Cardiac muscle cell (in vitro differentiated cells and primary cell): ENCODE measurements around the gene SLC9A7. TPM values are rescaled to one million over a fixed set of nuclear protein-coding genes. Genes with fewer than 3 reads are reported as not detected.

ENCODE experiments used
- DNase-seq, 2 donors: peaks; one replicate each; pipeline versions ENCODE4 v3.0.0 to v3.0.0-alpha.2; 2010 to 2017; ENCODE audit warnings: low read depth in 1 of 2, low spot score in 1 of 2
- H3K27ac ChIP-seq: fragments of 200-600 bp; sonication (generic); 2 replicates; pipeline ENCODE4 v1.5.1; 2016
- H3K27me3 ChIP-seq: fragments of 200-600 bp; sonication (generic); 2 replicates; pipeline ENCODE4 v1.6.0; 2016; ENCODE audit warnings: control low read depth
- H3K36me3 ChIP-seq: fragments of 200-600 bp; sonication (generic); 2 replicates; pipeline ENCODE4 v1.5.1; 2016; ENCODE audit warnings: control low read depth
- H3K4me1 ChIP-seq: fragments of 200-600 bp; sonication (generic); 2 replicates; pipeline ENCODE4 v1.8.1; 2017; ENCODE audit warnings: low read depth, mild to moderate bottlenecking, mixed run types
- H3K4me3 ChIP-seq: fragments of 200-600 bp; sonication (generic); 2 replicates; pipeline ENCODE4 v1.5.1; 2016; ENCODE audit warnings: mild to moderate bottlenecking
- H3K9me3 ChIP-seq: fragments of 200-600 bp; sonication (generic); 2 replicates; pipeline ENCODE4 v1.5.1; 2017; ENCODE audit warnings: low read depth, mild to moderate bottlenecking, control low read depth
- CTCF ChIP-seq: IDR thresholded peaks from 2 replicates; pipeline ENCODE4 v1.5.1; 2012; ENCODE audit warnings: low read depth, mild to moderate bottlenecking, low read length
- polyA plus RNA-seq: library from polyadenylated mRNA; unstranded; fragments of >200 nt; fragmentation: Nextera tagmentation; extraction: Ambion mirVana; gene quantifications from 2 replicates; pipeline ENCODE4 v1.2.1, GENCODE V29; 2016
- total RNA-seq: library from RNA; depleted of rRNA; stranded (reverse); fragments of >200 nt; gene quantifications from 2 replicates; pipeline ENCODE4 v1.2.3, GENCODE V29; 2016

The SLC9A7 gene
- total and polyA plus RNA-seq, 2 experiments from 2014 or later = 2.2 to 19.6 TPM

DNA sequence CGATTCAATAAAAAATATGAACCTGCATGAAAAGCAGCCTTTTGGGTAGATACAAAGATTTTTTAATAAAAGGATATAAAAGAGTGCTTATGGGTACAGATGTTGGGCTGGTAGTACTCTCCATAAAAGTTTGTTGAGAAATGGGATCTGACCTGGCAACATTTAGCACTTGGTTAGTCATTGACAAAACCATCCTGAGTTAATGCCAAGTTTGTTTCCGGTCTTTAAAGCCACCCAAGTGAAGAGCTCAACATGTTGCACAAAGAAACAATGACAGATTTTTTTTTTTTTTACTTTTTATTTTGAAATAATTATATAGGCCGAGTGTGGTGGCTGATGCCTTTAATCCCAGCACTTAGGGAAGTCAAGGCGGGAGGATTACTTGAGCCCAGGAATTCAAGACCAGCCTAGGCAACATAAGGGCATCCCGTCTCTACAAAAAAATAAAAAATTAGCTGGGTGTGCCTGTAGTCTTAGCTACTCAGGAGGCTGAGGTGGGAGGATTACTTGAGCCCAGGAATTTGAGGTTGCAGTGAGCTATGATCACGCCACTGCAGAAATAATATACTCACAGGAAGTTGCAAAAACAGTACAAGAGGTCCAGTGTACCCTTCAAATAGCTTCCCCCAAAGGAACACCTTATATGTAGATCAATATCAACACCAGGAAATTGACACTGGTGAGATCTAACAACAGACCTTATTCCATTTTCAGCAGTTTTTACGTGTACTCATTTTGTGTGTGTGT, 168.8 kb downstream of the SLC9A7 start:
- H3K36me3 ChIP-seq = no peaks in the 10 kb centered on the region
- H3K4me3 ChIP-seq = no peak overlapping the region
- no peaks in the 10 kb centered on the region for H3K9me3 ChIP-seq
- H3K4me1 ChIP-seq = no peaks in the 10 kb centered on the region
- no peaks in the 10 kb centered on the region for H3K27me3 ChIP-seq
- no peak overlapping the region for H3K27ac ChIP-seq
- no peak for TF ChIP-seq CTCF
- DNase-seq = peak in 1 of 2 donors; percentile 81

DNA sequence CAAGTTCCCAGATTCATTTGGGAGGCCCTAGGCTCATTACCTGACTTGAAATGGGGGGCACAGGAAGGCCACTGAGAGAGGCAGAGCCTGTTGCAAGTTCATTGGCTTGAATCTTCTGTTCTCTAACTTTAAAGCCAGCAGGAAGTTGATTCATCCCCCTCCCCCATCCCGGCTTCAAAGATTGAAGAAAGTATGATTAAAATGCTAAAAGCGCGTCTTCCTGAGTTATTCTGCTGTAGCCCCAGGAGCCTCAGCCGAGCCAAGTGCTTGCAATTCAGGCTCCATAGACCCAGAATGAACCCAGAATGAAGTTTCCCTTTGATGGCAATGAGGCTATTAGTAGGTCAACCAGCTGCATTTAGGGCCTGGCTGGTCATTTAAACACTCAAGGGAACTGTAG, 170.7 kb downstream of the SLC9A7 start:
- H3K9me3 ChIP-seq = no peaks in the 10 kb centered on the region
- H3K27ac ChIP-seq = no peak overlapping the region
- no peak for TF ChIP-seq CTCF
- H3K27me3 ChIP-seq = no peaks in the 10 kb centered on the region
- no peaks in the 10 kb centered on the region for H3K4me1 ChIP-seq
- H3K36me3 ChIP-seq = no peaks in the 10 kb centered on the region
- no peak overlapping the region for H3K4me3 ChIP-seq
- DNase-seq = peak in 1 of 2 donors; percentile 86

GRCh38 chrX:46587753-46588171, 171.2 kb downstream of the SLC9A7 start:
- Histone ChIP-seq H3K36me3 (no peaks in the 10 kb centered on the region), H3K27me3 (no peaks in the 10 kb centered on the region), H3K4me1 (no peaks in the 10 kb centered on the region), H3K27ac (no peak overlapping the region), H3K4me3 (no peak overlapping the region), H3K9me3 (no peaks in the 10 kb centered on the region)
- TF ChIP-seq CTCF = no peak
- peak in 1 of 2 donors; percentile 58 for DNase-seq

- Histone ChIP-seq H3K4me1 (no peaks in the 10 kb centered on the region), H3K27ac (no peak overlapping the region), H3K27me3 (no peaks in the 10 kb centered on the region), H3K9me3 (no peaks in the 10 kb centered on the region), H3K36me3 (no peaks in the 10 kb centered on the region), H3K4me3 (no peak overlapping the region)
- DNase-seq = peak in 1 of 2 donors; percentile 71
- no peak for TF ChIP-seq CTCF
These were observed 171.8 kb downstream of the SLC9A7 start for GRCh38 chrX:46587158-46587557.

GRCh38 chrX:46584736-46585135, 174.2 kb downstream of the SLC9A7 start:
- H3K27ac ChIP-seq = no peak overlapping the region
- TF ChIP-seq CTCF = no peak

More at GRCh38 chrX:46584736-46585135, 174.2 kb downstream of the SLC9A7 start:
- Histone ChIP-seq H3K4me3 (no peak overlapping the region), H3K36me3 (no peaks in the 10 kb centered on the region), H3K4me1 (no peaks in the 10 kb centered on the region), H3K27me3 (no peaks in the 10 kb centered on the region), H3K9me3 (no peaks in the 10 kb centered on the region)
- no peak for DNase-seq
